ENCODE results near the gene TIGD3.

TIGD3 gene, protein sequence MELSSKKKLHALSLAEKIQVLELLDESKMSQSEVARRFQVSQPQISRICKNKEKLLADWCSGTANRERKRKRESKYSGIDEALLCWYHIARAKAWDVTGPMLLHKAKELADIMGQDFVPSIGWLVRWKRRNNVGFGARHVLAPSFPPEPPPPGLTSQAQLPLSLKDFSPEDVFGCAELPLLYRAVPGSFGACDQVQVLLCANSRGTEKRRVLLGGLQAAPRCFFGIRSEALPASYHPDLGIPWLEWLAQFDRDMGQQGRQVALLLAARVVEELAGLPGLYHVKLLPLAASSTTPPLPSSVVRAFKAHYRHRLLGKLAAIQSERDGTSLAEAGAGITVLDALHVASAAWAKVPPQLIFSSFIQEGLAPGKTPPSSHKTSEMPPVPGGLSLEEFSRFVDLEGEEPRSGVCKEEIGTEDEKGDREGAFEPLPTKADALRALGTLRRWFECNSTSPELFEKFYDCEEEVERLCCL

DNA sequence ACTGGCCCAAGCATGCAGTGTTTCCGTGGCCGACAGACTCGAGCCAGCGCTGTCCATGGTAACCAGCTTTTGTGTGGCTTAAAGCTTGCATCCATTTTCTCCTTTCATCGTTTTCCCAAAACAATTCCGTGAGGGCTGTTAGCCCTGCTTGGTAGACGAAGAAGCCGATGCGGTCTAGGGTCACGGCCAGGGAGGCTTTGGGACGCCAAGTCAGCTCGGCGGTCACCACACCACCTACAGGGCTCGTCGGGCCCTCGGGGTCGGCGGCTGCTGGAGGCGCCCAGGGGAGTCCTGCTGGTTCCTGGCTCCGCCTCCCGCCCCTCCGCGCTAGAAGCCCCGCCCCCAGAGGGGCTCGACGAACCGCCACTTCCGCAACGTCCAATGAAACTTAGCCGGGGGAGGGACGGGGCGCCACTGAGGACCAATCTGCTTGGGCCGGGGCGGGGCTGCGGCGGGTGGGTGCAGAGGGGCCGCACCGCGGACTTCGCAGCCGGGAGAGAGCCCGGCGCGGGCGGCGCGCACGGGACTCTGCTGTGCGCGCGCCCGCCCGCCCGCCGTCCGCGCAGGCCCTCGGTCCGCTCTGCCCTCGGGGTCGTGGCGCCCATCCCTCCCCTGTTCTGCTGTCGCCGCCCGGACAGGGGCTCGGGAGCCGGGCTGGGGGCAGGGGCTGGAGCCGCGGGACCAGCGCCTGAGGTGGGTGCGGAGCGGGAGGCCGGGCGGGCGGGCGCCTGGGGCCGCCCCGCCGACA, at the start of gene TIGD3:
Gene TIGD3, plus strand, starts transcription at position 487 of the 748 bp plus-strand sequence. CDS start 1,058 bp downstream, outside the sequence.
- peak within 1 kb of the TSS; percentile 83 for H3K27ac ChIP-seq
- TF ChIP-seq, protein P1, sequence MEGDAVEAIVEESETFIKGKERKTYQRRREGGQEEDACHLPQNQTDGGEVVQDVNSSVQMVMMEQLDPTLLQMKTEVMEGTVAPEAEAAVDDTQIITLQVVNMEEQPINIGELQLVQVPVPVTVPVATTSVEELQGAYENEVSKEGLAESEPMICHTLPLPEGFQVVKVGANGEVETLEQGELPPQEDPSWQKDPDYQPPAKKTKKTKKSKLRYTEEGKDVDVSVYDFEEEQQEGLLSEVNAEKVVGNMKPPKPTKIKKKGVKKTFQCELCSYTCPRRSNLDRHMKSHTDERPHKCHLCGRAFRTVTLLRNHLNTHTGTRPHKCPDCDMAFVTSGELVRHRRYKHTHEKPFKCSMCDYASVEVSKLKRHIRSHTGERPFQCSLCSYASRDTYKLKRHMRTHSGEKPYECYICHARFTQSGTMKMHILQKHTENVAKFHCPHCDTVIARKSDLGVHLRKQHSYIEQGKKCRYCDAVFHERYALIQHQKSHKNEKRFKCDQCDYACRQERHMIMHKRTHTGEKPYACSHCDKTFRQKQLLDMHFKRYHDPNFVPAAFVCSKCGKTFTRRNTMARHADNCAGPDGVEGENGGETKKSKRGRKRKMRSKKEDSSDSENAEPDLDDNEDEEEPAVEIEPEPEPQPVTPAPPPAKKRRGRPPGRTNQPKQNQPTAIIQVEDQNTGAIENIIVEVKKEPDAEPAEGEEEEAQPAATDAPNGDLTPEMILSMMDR (conservative IDR thresholded peaks at IDR 0.05), result peak; percentile 18; the same call in 1 of the 2 replicates

DNA sequence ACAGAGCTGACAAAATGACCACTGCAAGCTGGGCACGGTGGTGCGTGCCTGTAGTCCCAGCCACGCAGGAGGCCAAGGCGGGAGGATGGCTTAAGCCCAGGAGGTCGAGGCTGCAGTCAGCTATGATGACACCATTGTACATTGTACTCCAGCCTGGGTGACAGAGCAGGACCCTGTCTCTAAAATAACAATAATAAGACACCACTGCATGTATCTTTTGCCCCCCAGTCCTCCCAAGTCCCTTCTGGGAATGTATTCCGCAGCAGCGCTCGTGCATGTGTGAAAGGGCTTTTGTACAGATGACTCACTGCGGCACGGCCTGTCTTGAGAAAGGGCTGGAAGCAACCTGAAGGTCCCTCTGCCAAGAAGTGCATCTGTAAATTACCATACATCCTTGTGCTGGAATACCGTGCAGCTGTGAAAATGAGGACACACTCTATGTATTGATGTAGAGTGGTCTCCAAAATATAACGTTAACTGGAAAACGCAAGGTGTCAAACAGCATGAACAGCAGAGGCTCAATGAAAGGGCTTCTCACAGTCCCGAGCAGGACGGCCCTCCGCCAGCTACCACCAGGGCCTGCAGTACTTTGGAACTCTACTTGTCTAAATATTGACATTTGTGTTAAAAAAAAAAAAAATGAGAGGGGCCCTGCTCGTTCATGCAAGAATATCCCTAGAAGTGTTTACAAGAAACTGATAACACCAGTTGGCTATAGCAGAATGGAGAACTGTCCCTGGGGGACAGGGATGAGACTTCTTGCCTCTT, 48.9 kb upstream of the TIGD3 start:
- TF ChIP-seq, protein P1 (conservative IDR thresholded peaks at IDR 0.05), result peak; percentile 39
- peak overlapping the region; percentile 82 for H3K27ac ChIP-seq

DNA sequence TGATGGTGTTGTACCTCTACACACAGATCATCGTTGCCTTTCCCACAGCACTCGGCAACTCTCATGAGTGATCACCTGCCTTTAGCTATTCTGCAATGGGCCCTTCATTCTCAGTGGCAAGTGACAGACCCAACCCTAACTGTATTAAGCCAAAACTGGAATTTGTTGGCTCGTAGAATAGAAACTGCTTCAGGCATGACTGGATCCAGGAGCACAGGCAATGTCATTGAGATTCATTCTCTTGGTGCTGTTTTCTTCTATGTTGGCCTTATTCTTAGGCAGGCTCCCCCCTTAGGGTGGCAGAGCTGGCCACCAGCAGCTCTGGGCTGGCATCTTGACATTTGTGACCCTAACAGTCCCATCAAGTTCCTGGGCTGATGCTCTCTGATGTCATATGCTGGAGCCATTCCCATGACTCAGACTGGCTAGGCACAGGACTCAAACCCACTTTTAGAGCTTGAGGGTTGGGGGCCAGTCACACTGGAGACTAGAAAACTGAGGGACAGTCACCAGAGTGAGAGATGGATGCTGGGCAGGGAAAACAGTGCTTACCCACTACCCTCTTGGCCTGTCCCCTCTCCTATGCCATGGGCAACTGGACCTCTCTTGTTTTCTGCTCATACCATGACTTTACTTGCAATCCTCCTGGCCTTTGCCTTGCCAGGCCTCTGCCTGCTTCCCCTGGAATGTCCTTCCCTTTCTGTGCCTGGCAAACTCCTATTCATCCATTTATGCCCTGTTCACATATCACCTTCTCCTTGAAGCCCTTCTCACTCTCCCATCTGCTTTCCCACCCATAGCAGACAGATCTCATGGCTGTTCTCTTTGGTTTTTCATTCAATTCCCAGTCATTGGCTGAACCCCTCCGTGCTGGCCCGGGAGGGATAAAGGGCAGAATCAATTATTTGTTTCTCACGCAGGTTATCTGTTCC, 47.0 kb upstream of the TIGD3 start:
- H3K27ac ChIP-seq, result peak overlapping the region; percentile 82; the same call in 1 of the 2 replicates
- TF ChIP-seq, protein P1 (conservative IDR thresholded peaks at IDR 0.05), result no peak

DNA sequence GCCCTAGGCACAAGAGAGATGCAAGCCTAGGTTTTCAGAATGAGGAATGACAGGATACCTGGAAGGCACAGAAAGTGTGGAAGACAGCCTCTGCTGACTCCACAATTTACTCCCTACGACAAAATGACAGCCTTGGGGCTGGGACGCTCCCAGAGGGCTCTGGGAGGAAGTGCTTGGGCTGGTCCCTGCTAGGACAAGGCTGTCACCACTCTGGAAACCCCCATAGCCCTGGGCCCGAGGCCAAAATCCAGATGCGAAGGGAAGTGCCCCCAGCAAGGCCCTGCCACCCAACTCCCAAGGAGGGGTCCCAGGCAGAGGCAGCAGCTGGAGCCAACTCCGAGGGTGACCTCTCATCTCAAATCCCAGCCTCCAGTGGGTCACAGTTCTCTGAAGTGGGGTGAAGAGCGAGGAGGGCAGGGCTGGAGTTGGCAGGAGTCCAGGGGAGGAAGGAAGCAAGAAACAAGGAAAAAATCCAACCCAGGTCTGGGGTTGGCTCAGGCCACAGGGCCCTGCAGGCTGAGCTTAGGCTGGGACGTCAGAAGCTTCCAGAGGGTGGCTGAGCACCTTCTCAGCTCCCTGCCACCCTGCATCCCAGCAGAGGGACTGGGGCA, 46.2 kb upstream of the TIGD3 start:
- H3K27ac ChIP-seq, result peak overlapping the region; percentile 47; the same call in 1 of the 2 replicates
- TF ChIP-seq, protein P1 (conservative IDR thresholded peaks at IDR 0.05), result no peak

DNA sequence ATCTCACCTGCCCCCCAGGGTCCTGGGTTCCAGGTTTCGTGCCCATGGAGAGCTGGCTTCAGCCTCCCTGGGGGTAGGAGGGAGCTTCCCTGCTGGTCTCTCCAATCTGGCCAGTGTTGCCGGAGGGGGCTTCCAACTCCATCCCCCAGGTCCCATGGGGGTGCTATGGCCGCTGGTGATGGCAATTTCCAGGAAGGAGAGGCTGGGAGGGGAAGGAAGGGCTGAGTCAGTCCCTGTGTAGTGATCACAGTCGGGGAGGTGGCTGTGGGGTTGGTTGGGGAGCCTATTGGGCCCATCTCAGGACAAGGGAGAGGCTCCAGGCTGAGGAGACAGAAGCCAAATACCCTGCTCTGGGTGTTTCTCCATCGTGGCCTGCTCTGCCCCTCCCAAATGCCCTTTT, 45.5 kb upstream of the TIGD3 start:
- TF ChIP-seq, protein P1 (conservative IDR thresholded peaks at IDR 0.05), result no peak
- peak overlapping the region; percentile 47; the same call in 1 of the 2 replicates for H3K27ac ChIP-seq

DNA sequence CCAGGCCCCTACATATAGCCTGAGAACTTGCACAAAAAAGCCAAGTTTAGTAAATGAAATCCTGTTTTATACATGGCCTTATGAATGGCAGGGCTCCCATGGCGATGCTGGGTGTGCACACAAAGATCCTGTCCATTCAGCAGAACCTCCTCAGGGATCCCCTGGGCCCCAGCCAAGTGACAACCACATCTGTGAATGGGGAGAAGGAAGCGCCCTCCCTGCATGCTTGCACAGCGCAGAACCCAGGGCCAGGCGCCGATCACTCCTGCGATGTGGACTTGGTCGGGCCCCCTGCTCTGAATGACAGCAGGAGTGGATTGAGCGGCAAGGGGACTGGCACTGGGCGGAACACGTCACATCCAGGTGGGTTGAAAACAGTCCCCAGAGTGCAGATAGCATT, 44.3 kb upstream of the TIGD3 start:
- H3K27ac ChIP-seq, result no peak overlapping the region; the same call in 1 of the 2 replicates
- TF ChIP-seq, protein P1 (conservative IDR thresholded peaks at IDR 0.05), result no peak
